ENCODE results near the gene PTPRH. TPM values are rescaled to one million over a fixed set of nuclear protein-coding genes. Genes with fewer than 3 reads are reported as not detected.

Gene PTPRH
- total RNA-seq, 1 experiment from 2014 or later = 11.7 TPM

- intact Hi-C loops (cut with micrococcal nuclease; ENCODE audit: unreplicated experiment) = no loop called here
- TF ChIP-seq EZH2 (IDR thresholded peaks at IDR 0.05; ENCODE audit: low read depth) (no peak), CTCF (conservative IDR thresholded peaks at IDR 0.05) (no peak)
- Histone ChIP-seq H2AFZ (no peak overlapping the region), H3K27ac (no peak overlapping the region), H3K79me2 (ENCODE audit: low read depth) (no peaks in the 10 kb centered on the region), H3K4me3 (no peak overlapping the region), H3K27me3 (ENCODE audit: insufficient read depth, low read depth) (no peaks in the 10 kb centered on the region), H3F3A (ENCODE audit: insufficient read depth, low read depth) (peaks cover 11% of the 10 kb centered on the region; the same call in 1 of the 2 replicates), H3K9me3 (ENCODE audit: insufficient read depth, low read depth) (no peaks in the 10 kb centered on the region), H4K20me1 (ENCODE audit: insufficient read depth) (peaks cover 54% of the 10 kb centered on the region), H3K4me2 (no peak overlapping the region), H3K4me1 (replicated peaks; ENCODE audit: insufficient read depth) (no peaks in the 10 kb centered on the region), H3K36me3 (ENCODE audit: low read depth) (peaks cover 8% of the 10 kb centered on the region; the same call in 1 of the 2 replicates), H3K9me2 (ENCODE audit: insufficient read depth) (no peaks in the 10 kb centered on the region)
- no peak for DNase-seq
- ChIA-PET POLR2A (ENCODE audit: unreplicated experiment) (no interaction called here), CTCF (no interaction called here)
- TSS peak; percentile 74 for BruUV-seq (replicated peaks)
Measured at GRCh38 chr19:55229789-55230182, 20.5 kb upstream of the PTPRH start.

GRCh38 chr19:55229145-55229788 is 20.0 kb upstream of the PTPRH start:
- Histone ChIP-seq H3K36me3 (ENCODE audit: low read depth) (peaks cover 8% of the 10 kb centered on the region; the same call in 1 of the 2 replicates), H3K4me2 (no peak overlapping the region), H3K79me2 (ENCODE audit: low read depth) (no peaks in the 10 kb centered on the region), H2AFZ (no peak overlapping the region), H3K27ac (no peak overlapping the region), H3K9me2 (ENCODE audit: insufficient read depth) (no peaks in the 10 kb centered on the region), H3K4me3 (no peak overlapping the region), H3K9me3 (ENCODE audit: insufficient read depth, low read depth) (no peaks in the 10 kb centered on the region), H4K20me1 (ENCODE audit: insufficient read depth) (peaks cover 53% of the 10 kb centered on the region), H3K27me3 (ENCODE audit: insufficient read depth, low read depth) (no peaks in the 10 kb centered on the region), H3K4me1 (replicated peaks; ENCODE audit: insufficient read depth) (no peaks in the 10 kb centered on the region), H3F3A (ENCODE audit: insufficient read depth, low read depth) (peaks cover 6% of the 10 kb centered on the region; the same call in 1 of the 2 replicates)
- BruUV-seq (replicated peaks) = no TSS peak
- no peak for DNase-seq
- CTCF ChIA-PET = no interaction called here
- TF ChIP-seq EZH2 (IDR thresholded peaks at IDR 0.05; ENCODE audit: low read depth) = no peak
- TF ChIP-seq CTCF (conservative IDR thresholded peaks at IDR 0.05) = no peak
- intact Hi-C loops (cut with micrococcal nuclease; ENCODE audit: unreplicated experiment) = no loop called here
- POLR2A ChIA-PET (ENCODE audit: unreplicated experiment) = no interaction called here

GRCh38 chr19:55228403-55229031 is 19.2 kb upstream of the PTPRH start, which contains the start of gene TMEM86B:
TMEM86B (minus strand) TSS chr19:55228763; CDS start chr19:55228741, 22 bp downstream.
- H3K79me2 ChIP-seq (ENCODE audit: low read depth) = no peaks in the 10 kb centered on the region
- H3K9me3 ChIP-seq (ENCODE audit: insufficient read depth, low read depth) = no peaks in the 10 kb centered on the region
- no peak for DNase-seq
- H3K4me1 ChIP-seq (replicated peaks; ENCODE audit: insufficient read depth) = no peaks in the 10 kb centered on the region
- CTCF ChIA-PET = no interaction called here
- no peaks in the 10 kb centered on the region for H3K27me3 ChIP-seq (ENCODE audit: insufficient read depth, low read depth)
- TF ChIP-seq EZH2 (IDR thresholded peaks at IDR 0.05; ENCODE audit: low read depth) = no peak
- no peak for TF ChIP-seq CTCF (conservative IDR thresholded peaks at IDR 0.05)
- no peaks in the 10 kb centered on the region for H3K9me2 ChIP-seq (ENCODE audit: insufficient read depth)
- intact Hi-C loops (cut with micrococcal nuclease; ENCODE audit: unreplicated experiment) = no loop called here
- no peak within 1 kb of the TSS for H3K4me2 ChIP-seq
- no peak within 1 kb of the TSS for H3K27ac ChIP-seq
- no TSS peak for BruUV-seq (replicated peaks)
- peaks cover 8% of the 10 kb centered on the region; the same call in 1 of the 2 replicates for H3K36me3 ChIP-seq (ENCODE audit: low read depth)
- peaks cover 52% of the 10 kb centered on the region for H4K20me1 ChIP-seq (ENCODE audit: insufficient read depth)
- H3F3A ChIP-seq (ENCODE audit: insufficient read depth, low read depth) = peaks cover under 1% of the 10 kb centered on the region; the same call in 1 of the 2 replicates
- H3K4me3 ChIP-seq = no peak within 1 kb of the TSS
- POLR2A ChIA-PET (ENCODE audit: unreplicated experiment) = interaction anchor here (0.5 kb wide), 1 partner anchor 97 kb away, joined by 7 read pairs; no protein-coding TSS in a partner anchor
- no peak within 1 kb of the TSS for H2AFZ ChIP-seq

Measured in PC-9 (cell line).